AG04449 (cell line): ENCODE results near the gene ESYT3.
"Not testable (repeated sequence)": the region's sequence is repeated elsewhere in the genome, so short reads cannot be mapped to it uniquely, and the experiment has no call there.

ENCODE experiments used
- CTCF ChIA-PET: fragments of 350-600 bp; formaldehyde crosslinking; extraction: SDS; loops from one replicate; lab custom pipeline; 2021; ENCODE audit warnings: antibody characterized with exemption; lab: Yijun Ruan, JAX
- POLR2A ChIA-PET: fragments of 400-600, 350-600 bp; formaldehyde crosslinking; extraction: SDS; loops from one replicate; lab custom pipeline; 2020; ENCODE audit warnings: antibody characterized with exemption, inconsistent platforms; lab: Yijun Ruan, JAX
- DNase-seq: peaks from one replicate; pipeline ENCODE4 v3.0.0-alpha.2; 2010; ENCODE audit warnings: low read depth, low spot score
- H3K4me3 ChIP-seq: 2 replicates; pipeline ENCODE4 v1.5.1; 2011; ENCODE audit warnings: low read depth, mild to moderate bottlenecking, control low read depth, low read length
- TF ChIP-seq, protein P1 (sequence below): IDR thresholded peaks from one replicate; pipeline ENCODE4 v1.5.1; 2011; ENCODE audit warnings: mild to moderate bottlenecking, moderate library complexity, low read length, control low read depth, inconsistent platforms; ENCODE audit not compliant: insufficient read depth; ENCODE audit errors: missing control alignments

ESYT3 gene

DNA sequence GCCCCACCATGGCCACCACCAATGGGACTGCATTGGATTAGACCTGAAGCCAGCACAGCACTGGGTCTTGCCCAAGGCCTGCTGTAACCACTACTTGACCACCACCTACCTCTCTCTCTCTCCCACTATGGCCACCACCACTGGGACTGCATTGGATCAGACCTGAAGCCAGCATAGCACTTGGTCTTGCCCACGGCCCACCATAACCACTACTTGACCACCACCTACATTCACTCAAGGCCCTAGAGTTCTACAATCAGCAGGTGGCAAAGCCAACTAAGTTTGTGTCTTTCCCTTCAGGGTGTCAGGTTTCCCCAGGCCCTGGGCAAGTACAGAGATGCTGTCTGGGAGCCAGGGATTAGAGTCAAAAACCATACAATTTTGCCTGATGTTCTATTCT lies 57.6 kb downstream of the ESYT3 start:
- H3K4me3 ChIP-seq = no peak overlapping the region
- TF ChIP-seq, protein P1, sequence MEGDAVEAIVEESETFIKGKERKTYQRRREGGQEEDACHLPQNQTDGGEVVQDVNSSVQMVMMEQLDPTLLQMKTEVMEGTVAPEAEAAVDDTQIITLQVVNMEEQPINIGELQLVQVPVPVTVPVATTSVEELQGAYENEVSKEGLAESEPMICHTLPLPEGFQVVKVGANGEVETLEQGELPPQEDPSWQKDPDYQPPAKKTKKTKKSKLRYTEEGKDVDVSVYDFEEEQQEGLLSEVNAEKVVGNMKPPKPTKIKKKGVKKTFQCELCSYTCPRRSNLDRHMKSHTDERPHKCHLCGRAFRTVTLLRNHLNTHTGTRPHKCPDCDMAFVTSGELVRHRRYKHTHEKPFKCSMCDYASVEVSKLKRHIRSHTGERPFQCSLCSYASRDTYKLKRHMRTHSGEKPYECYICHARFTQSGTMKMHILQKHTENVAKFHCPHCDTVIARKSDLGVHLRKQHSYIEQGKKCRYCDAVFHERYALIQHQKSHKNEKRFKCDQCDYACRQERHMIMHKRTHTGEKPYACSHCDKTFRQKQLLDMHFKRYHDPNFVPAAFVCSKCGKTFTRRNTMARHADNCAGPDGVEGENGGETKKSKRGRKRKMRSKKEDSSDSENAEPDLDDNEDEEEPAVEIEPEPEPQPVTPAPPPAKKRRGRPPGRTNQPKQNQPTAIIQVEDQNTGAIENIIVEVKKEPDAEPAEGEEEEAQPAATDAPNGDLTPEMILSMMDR = no peak
- no peak for DNase-seq
- ChIA-PET POLR2A (no interaction called here), CTCF (interaction anchor here (0.8 to 1.8 kb wide), 3 partner anchors 10 to 14 kb away, joined by 4 to 7 read pairs (median 6); no protein-coding TSS in a partner anchor)

DNA sequence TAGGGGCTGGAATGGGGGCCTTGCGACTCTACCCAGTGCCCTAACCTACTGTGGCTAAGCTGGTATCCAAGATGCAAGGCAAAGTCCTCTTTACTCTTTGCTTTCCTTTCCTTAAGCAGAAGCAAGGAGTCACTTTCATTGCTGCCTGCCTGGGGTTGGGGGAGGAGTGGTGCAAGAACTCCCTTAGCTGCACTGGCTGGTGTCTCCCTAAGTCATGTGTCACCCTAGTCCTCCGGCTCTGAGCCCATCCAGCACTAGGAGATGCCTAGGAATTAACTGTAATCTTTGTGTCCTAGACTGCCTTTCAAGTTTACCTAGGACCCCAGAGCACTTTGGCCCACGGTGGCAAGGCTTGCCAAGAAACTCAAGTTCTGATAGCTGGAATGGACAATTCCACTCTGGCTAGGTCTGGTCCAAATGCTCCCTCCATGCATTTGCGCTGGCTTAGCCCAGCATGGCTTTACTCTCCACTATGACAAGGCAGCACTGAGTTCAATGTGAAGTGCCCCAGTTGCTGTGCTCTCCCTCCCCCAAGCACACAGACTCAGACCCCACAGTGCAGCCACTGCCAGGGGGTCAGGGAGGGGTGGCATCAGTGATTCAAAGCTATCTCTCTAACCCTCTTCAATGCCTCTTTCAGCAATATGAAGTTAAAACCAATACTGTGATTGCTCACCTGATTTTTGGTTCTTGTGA lies 58.7 kb downstream of the ESYT3 start:
- ChIA-PET POLR2A (no interaction called here), CTCF (interaction anchor here (0.7 to 1.8 kb wide), 4 partner anchors 11 to 430 kb away, joined by 3 to 7 read pairs (median 5); no protein-coding TSS in a partner anchor)
- TF ChIP-seq, protein P1 = no peak
- no peak overlapping the region for H3K4me3 ChIP-seq
- DNase-seq = no peak

DNA sequence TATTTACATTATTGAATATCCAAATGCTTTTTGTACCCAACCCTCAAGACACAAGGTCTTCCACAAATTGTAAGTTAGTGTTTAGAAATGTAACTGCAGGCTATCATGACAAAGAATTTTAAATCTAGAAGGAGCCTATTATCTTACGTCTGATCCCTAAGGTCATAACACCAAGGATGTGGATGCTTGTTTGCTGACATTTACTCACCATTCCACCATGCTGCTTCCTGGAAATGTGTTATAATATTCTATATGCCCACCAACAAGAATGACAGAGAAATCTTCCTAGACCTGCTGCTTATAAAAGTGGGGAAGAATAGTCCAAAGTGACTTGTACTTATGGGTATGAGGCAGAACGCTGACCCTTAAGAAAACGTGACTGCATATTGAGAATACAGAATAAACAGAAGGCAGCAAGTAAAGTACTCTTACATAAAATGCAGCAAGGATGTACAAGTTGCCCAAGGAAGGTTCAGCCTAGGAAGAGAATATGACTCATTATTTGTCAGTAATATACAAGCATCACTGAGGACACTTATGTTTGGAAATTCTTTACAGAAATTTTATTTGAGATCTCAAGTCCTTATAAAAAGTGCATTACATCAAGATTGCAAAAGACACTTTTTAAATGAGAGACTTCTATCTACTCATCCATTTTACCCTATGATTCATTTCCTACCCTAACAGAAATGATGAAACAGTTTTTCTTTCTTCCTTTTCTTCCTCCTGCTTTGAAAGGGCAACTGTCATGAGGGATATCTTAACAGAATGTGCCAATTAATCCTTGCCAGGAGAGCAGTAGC lies 59.6 kb downstream of the ESYT3 start:
- ChIA-PET CTCF (interaction anchor here (0.7 to 1.8 kb wide), 6 partner anchors 10 to 429 kb away, joined by 3 to 7 read pairs (median 4); no protein-coding TSS in a partner anchor), POLR2A (no interaction called here)
- no peak overlapping the region for H3K4me3 ChIP-seq
- DNase-seq = peak; percentile 54
- TF ChIP-seq, protein P1 = no peak

DNA sequence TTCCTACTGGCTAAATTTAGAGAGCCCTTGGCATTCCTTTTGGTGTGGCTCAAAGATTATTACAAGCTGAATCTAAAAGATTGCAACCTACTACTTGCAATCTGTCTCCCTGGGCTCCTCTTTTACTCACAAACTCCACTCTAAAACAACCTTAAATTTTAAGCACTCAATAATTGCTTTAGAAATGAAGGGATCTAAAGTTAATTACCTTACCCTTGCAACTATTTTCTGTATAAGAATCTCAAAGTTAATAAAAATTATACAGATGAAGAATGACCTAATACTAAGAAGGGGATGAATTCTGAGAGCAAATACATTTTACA lies 60.2 kb downstream of the ESYT3 start:
- DNase-seq = no peak
- TF ChIP-seq, protein P1 = no peak
- H3K4me3 ChIP-seq = no peak overlapping the region
- CTCF ChIA-PET = interaction anchor here (0.9 to 1.0 kb wide), 2 partner anchors 10 to 11 kb away, joined by 3 read pairs; no protein-coding TSS in a partner anchor
- POLR2A ChIA-PET = no interaction called here

DNA sequence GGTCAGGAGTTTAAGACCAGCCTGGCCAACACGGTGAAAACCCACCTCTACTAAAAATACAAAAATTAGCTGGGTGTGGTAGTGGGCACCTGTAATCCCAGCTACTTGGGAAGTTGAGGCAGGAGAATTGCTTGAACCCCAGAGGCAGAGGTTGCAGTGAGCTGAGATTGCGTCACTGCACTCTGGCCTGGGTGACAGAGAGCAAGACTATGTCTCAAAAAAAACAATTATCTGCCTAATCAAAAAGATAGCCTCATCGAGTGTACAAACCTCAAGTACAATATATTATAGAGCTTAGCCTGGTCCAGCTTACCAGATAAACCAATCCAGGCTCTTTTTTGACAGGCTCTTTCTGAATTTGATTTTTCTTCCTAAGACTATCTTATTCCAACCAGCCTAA lies 61.2 kb downstream of the ESYT3 start:
- DNase-seq, H3K4me3 ChIP-seq, POLR2A ChIA-PET: not testable (repeated sequence)
- CTCF ChIA-PET = interaction anchor here (1.0 kb wide), 1 partner anchor 420 kb away, joined by 3 read pairs; no protein-coding TSS in a partner anchor

DNA sequence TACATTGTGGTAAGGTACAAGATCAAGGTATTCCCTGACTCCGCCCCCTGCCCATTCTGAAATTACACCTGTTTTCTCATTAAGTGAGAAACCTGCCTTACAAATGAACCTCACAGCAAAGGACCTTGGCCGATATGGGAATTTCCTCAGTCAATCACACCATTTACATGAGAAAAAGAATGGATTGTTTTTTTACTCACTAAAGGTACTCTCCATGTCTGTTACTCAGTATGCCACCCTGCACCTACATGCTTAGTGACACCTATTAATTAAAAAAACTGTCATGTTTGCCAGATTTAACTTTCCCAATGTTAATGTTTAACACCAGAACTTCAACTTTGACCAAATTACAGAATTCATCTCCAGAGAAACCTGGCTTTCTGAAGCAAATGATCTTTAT lies 62.0 kb downstream of the ESYT3 start:
- ChIA-PET CTCF (interaction anchor here (1.0 to 1.1 kb wide), 2 partner anchors 79 to 419 kb away, joined by 3 read pairs; no protein-coding TSS in a partner anchor), POLR2A (no interaction called here)
- no peak overlapping the region for H3K4me3 ChIP-seq
- TF ChIP-seq, protein P1 = no peak
- no peak for DNase-seq
